Fibroblast of skin of abdomen (primary cell): ENCODE measurements around the gene TXNRD1.
A peak's percentile ranks its signal among the peaks of the same experiment; 100 is the strongest.

Experiments used
- DNase-seq: peaks from one replicate; pipeline ENCODE4 v3.0.0-alpha.2; 2013

The TXNRD1 gene

GRCh38 chr12:104353012-104353981, 137.7 kb downstream of the TXNRD1 start:
- no peak for DNase-seq

DNA sequence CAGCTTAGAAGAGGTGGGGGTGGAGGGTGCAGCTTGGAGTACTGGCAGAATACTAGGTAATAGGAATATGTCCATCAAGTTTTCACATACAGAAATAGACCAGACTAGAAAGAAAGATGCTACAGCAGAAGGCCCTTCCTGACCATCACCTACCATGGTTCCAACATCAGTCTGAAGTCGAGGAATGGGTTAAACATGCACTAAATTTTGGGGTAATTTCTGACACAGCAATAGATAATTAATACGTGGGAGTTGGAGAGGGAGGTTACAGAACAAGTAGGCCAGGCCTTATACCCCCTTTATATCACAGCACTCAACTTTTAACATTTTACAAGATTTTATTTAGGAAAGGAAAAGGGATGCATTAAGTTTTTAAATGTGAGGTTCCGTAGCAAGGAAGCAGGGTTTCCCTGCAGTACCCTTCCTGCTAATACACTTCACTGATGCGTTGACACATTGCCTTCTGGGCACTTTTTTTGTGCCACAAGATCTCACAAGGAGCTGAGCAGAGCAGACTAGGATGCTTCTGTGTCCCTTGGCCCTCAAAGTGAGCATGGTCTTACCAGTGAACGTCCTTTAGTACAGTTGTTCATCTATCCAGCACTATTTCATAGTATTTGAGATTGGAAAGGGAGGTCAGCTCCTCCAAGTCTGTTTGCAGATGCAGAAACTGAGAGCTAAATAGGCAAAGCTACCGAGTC, 138.7 kb downstream of the TXNRD1 start:
- DNase-seq = no peak

GRCh38 chr12:104354868-104355570, 139.4 kb downstream of the TXNRD1 start:
- DNase-seq = no peak

- no peak for DNase-seq
Measured at GRCh38 chr12:104355630-104356029, 140.1 kb downstream of the TXNRD1 start.

DNA sequence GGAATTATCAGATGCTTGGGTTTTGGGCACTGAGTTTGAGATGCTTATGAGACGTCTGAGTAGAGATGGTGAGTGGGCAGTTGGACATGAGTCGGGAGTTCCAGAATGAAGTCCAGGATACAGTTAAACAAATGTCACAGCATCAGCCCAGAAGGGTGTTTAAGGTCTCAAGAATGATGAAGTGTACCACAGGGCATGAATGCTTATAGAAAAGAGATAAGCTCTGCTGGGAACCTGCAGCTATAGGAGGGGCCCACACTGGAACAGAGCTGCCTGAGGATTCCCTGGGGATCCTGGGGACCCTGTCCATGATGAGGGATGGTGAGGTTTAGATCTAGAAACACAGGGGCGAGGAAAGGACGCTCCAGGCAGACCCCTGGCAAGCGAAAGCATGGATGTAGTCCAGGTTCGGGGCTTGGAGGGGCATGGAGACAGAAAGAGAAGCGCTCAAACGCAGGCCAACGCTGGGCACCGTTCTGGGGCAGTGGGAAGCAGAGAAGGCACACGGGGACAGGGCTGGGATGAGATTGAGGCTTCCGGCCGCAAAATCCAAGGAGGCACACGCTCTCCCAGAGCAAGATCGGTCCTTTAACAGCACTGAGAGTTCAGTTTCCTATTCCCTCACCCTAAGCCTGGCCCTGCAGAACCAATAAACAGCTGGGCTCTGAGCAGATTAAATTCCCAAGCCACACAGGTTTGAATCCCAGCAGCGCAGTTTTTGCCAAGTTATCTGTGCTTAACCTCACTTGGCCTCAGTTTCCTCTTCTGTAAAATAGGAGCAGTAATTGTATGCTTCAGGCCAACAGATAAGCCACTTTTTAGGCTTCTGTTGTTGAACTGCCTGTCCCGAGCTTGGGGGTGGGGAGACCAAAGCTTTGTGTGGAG, 140.9 kb downstream of the TXNRD1 start:
- DNase-seq = no peak

DNA sequence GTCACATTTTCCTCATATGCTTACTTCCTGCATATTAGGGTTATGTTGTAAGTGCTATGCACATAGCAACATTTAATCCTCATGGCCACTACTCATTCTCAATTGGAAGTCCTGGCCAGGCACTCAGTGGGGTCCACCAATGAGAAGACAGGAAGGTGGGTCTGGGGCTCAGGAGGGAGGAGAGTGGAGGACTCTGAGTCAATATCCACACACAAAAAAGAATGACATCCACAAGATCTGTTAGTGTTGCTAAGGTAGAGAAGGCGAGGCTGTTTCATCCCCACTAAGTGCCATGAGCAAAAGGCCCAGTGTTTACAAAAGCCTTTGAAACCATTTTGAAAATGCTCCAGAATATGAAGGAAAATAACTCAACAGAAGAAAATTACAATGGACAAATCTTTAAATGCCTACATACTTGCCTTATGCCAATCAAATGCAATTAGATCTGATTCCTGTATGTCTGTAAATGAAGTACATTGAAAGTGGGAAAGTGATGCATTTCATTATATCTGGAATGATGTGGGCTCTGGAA, 141.9 kb downstream of the TXNRD1 start:
- peak; percentile 24 for DNase-seq

DNA sequence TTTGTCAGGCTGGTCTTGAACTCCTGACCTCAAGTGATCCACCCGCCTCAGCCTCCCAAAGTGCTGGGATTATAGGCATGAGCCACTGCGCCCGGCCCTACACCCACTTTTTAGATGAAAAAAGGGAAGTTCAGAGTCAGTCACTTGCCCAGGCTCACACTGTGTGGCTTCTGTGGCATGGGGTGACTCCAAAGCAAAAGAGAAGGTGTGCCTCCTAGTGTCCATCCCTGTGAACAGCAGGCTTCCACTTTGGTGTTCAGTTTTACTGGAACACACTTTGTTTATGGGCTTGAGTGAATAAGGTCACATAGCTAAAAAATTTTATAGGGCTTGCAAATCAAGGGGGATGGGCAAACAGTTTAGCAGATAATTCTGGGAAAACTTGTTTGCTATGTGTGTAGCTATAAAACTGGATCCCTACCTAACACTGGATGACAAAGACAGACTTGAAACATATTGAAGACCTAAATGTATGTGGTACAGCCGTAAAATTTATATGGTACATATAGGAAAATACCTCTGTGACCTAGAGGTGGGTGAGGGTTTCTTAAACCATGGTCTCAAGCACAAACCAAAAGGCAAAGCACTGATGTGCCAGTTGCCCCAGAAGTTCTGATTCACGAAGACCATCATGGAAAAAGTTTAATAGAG, 142.9 kb downstream of the TXNRD1 start:
- DNase-seq = peak; percentile 27

- no peak for DNase-seq
Measured at GRCh38 chr12:104359216-104359615, 143.6 kb downstream of the TXNRD1 start.

GRCh38 chr12:104360157-104360556, 144.6 kb downstream of the TXNRD1 start:
- DNase-seq = no peak

DNA sequence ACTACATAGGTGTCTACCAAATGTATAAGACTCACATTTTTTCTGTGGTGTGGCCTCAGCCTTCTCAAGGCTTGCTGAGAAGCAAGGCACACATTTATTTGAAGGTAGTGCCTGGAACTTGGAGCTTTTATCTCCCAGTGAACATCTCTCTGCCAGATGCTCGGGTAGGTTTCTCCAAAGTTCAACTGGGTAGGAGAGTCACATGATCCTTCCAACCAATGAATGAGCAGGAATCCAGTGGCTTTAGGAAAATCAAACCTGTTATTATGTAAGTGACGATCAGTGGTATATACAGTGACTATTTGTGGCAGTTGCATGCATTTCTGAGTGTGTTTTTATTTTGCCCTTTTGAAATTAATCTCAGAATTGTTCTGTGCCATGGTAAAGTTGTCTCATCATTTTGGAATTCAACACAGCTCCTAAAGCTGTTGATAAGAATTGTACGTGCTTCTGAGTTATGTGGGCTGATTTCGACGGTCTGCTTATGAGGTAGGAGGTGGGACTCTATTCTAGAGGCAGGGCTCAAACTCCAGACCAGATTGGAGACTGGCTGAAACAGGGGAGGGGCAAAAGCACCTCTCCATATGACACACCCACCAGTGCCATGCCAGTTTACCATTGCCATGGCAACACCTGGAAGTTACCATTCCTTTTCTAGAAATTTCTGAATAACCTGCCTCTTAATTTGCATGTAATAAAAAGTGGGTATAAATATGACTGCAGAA, 145.6 kb downstream of the TXNRD1 start:
- no peak for DNase-seq

DNA sequence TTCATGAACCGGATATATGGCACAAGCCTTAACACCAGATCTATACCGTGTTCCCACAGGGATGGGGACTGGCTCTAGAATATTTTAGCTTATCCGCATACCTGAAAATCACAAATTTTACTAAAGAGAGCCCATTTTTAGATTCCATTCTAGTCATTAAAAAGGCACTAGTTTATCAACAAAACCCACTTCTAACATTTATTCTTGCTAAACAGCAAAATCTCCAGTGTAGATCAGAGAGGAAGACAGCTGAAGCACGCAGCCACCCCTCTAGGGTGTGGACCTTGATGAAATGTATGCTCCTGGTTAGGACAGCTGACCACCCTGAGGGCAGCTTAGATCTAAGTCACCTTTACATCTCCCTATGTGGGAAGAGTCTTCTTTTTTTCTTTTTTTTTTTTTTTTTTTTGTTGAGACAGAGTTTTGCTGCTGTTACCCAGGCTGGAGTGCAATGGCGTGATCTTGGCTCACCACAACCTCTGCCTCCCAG, 150.4 kb downstream of the TXNRD1 start:
- no peak for DNase-seq

GRCh38 chr12:104369708-104370107, 154.1 kb downstream of the TXNRD1 start:
- no peak for DNase-seq

- peak; percentile 59 for DNase-seq
Measured at GRCh38 chr12:104371043-104371870, 155.7 kb downstream of the TXNRD1 start.

GRCh38 chr12:104372061-104372720, 156.6 kb downstream of the TXNRD1 start:
- DNase-seq = no peak

GRCh38 chr12:104372721-104373335, 157.2 kb downstream of the TXNRD1 start:
- no peak for DNase-seq

GRCh38 chr12:104374071-104374470, 158.5 kb downstream of the TXNRD1 start:
- no peak for DNase-seq

DNA sequence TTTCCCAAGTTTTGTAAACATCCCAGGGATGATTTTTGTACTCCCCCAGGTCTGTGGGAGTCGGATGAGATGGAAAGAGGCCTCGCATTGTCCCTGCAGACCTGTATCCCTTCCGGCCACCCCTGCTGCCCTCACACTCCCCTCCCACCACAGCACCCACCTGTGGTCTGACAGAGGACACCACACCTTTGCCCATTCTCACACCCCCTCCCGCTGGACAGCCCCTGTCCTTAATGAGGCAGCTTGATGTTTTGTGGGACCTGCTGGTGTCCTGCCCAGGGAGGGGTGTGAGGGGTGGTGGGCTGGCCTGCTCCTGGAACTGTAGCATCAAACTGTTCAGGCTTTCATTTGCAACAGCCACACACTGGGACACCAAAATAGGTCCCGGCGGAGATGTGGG, 159.2 kb downstream of the TXNRD1 start:
- no peak for DNase-seq

- no peak for DNase-seq
Measured at GRCh38 chr12:104375775-104376174, 160.2 kb downstream of the TXNRD1 start.
